ENCODE measurements around the gene MAL.

The MAL gene

DNA sequence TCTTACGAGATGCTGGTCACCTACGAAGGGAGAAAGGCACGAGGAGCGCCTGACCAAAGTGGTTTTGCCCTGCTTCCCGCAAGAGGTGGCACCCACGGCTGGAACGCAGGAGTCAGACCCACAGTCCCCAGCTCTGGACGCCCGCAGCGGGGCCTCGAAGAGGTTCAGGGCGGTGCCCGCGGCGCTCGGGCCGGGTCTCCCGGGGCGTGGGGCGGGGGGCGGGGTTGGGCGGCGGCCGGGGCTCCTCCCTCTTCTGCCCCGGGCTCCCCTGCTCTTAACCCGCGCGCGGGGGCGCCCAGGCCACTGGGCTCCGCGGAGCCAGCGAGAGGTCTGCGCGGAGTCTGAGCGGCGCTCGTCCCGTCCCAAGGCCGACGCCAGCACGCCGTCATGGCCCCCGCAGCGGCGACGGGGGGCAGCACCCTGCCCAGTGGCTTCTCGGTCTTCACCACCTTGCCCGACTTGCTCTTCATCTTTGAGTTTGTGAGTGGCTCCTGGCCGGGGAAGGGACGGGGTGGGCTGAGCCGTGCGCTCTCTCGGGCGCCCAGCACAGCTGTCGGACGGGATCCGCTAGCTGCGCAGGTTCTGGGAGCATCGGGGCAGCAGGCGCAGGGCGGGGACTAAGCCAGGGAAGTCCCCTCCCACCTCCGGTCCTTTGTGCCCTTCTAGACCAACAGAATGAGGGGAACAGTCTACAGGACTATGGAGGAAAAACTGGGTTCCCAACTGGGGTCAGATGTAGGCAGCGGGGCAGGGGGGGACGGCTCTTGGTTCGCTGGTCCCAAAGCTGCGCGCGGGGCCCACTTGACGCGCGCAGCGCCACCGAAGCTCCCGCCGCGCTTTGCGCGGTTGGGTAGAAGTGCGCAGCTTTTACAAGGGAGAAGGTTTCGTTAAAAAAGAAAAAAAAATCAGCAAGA is at the start of gene MAL:
Gene MAL (plus strand): TSS at position 303 of the 914 bp plus-strand sequence. CDS start 85 bp downstream, at position 388.
- DNase-seq, result no peak

DNA sequence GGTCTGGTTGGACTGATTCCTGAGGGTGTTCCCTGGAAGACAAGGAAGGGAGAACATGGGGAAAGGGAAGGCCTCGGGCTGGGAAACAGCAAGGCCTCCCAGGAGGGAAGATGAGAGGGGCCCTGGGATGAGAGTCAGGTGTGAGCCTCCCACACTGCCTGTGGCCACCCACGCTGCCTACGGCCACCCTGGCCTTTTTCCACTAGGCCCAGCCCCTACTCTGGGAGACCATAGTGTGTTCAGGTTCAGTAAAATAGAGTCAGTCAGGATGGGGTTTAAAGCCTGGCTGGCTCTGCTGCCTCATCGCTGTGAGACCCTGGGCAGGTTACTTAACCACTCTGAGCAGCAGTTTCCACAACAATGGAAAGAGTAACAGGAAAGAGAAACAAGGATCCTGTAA is 47.7 kb upstream of the MAL start:
- DNase-seq, result no peak

DNA sequence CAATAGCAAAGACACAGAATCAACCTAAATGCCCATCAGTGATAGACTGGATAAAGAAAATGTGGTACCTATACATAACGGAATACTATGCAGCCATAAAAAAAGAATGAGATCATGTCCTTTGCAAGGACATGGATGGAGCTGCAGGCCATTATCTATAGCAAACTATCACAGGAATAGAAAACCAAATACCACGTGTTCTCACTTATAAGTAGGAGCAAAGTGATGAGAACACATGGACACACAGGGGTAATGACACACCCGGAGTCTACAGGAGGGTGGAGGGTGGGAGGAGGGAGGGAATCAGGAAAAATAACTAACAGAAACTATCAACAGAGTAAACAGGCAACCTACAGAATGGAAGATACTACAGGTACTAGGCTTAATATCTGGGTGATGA is 46.6 kb upstream of the MAL start:
- no peak for DNase-seq

DNA sequence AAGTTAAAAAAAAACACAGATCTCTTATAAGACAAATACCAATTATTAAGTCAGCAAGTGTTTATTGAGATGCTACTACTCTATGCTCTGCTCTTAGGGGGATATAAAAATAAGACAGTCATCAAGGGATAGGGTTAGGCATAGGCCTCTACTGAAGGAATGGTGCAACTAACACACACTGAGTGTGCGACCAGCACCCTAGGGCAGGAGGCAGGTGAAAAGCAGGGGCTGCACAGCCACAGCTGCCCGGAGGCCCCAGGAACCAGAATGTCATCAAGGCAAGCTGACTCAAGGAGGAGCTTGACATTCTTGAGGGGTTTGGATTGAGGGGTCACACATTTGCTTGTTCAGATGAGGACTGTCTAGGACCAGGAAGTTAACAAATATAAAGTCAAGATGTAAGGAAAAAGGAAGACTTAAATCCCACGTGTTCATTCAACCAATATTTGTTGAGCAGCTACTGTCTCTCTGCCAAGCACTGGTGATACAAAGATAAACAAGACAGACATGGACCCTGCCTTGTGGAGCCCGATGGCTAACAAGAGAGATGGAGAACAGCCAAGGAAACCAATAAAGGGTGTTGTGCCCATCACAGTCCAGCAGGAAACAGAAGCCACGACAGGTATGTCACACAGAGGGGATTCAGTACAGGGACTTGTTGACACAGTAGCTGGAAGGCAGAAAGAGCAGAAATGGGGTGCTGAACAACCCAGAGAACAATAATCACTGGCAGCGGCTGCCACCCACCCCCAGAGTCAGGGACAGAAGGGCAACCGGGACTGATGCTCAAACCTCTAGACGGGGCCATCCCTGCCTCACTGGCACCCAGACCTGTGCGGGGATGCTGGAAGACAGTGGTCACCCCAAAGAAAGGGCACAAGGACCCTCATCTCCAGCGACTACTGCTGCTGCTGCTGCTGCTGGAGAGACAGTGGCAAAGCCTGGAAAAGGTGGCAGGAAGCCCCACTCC is 45.8 kb upstream of the MAL start:
- DNase-seq, result no peak

DNA sequence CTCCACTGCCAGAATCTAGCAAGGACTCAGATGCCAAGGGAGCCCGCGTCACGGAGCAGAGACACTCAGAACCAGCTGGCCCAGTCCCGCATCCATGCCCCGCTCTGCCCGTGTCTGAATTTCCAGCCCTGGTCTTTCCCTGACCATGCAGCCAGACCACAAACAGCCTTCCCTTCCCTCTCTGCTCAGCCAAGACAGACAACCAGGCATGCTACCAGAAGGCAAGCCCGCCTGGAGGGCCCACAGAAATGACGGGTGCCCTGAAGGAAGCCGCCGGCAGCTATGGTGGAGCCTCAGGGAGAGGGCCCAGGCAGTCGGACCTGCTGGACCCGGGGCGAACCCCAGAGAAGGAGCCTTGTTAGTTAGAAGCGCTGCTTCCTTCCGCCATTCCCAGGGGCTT is 45.1 kb upstream of the MAL start:
- DNase-seq, result no peak

DNA sequence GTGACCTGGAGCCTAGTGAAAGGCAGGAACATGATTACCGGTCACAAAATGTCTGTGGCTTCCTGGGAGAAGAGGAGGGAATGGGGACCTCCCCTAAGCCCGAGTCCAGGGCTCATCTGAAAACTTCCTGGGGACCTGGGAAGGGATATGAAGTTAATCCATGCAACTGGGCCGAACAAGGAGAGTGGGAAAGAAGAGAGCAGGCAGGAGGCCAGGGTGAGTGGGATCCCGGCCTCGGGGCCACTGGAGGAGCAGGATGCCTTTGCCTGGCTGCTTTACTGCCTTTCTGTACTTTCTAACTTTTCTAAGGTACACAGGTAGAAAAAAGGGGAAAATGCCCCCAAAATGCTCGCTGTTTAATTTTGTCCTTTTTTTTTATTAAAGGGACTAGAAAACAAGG is 43.4 kb upstream of the MAL start:
- no peak for DNase-seq

DNA sequence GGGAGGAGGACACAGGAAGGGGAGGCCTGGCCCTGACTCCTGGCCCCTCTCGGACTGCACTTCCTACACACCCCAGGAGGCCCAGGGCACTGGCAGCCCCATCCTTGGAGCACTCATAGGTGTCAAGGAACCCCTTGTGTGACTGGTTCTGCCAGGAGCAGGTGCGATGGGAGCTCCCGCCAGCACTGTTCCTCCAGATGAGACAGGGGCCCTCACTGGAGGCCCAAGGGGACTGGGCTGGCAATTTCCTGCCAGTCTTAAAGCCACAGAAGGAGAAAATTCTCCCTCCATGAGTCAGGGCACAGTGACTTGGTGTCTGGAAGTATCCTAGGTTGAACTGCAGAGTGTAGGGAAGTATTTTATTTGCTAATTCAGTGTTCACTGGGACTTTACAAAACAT is 42.8 kb upstream of the MAL start:
- no peak for DNase-seq

DNA sequence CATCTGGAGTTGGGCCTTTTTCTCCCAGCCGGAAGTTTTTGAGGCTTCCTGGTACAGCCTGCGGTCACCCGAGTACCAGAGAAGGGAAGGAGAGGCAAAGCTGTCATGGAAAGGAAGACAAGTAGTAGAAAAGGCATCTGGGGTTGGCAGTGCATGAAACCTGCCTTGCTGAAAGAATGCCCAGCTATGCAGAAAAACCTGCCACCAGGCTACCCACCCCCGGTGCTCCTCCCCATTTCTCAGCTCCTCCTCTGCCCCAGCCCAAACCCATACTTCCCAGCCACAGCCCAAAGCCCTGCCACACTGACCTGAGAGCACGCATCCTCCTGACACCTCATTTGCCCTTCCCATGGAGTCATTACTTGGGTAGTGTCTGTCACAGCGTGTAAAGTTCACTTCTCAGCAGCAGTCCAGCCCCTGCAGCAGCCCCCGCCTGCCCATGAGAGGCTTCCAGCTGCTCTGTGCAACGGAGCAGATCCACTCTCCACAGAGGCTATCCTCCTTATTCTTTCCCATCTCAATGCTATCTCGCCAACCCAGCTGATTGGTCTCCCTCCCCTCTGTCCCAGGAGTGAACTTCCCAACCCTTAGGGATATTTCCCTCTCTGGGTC is 40.4 kb upstream of the MAL start:
- no peak for DNase-seq

DNA sequence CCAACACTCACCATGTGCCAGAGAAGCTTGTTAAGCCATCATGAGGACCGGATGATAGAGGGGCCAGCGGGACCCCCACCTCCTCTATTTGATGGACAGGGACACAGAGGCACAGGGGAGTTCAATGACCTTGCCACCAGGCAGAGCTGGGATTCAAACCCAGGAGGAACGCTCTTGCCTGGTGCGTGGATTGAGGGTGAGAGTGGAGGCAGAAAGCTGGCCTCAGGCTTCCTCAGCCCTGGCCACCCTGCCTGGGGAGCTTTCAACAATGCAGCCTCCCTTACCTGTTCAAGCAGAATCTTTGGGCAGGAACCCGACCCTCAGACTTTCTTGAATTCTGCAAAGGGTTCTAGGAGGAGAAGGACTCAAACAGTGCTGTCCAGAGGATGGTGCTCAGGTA is 39.9 kb upstream of the MAL start:
- no peak for DNase-seq

DNA sequence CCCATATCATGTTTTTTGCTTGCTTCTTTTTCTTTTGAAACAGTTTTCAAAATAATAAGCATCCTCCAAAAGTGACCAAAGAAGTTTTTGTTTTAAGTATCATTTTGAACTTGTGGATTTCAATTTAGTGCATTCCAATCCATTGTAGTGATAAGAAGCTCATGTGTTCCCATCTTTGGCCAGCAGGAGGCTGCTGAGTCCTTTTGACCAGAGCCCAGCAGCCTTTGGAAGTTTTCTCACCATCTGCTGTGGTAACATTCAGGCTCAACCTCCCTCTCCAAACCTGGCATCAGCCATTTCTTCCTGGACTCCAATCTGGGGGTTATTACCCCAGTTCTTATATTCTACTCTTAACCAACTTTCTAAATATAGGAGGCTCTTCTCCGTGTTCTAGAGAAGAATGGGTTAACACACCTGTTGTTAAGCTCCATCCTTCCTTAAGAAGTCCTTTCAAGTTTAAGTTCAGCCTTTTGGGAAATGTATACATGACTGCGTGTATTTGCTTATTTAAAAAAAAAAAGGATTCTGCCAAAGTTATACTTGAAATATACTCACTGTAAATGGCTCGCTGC is 39.0 kb upstream of the MAL start:
- DNase-seq, result no peak

DNA sequence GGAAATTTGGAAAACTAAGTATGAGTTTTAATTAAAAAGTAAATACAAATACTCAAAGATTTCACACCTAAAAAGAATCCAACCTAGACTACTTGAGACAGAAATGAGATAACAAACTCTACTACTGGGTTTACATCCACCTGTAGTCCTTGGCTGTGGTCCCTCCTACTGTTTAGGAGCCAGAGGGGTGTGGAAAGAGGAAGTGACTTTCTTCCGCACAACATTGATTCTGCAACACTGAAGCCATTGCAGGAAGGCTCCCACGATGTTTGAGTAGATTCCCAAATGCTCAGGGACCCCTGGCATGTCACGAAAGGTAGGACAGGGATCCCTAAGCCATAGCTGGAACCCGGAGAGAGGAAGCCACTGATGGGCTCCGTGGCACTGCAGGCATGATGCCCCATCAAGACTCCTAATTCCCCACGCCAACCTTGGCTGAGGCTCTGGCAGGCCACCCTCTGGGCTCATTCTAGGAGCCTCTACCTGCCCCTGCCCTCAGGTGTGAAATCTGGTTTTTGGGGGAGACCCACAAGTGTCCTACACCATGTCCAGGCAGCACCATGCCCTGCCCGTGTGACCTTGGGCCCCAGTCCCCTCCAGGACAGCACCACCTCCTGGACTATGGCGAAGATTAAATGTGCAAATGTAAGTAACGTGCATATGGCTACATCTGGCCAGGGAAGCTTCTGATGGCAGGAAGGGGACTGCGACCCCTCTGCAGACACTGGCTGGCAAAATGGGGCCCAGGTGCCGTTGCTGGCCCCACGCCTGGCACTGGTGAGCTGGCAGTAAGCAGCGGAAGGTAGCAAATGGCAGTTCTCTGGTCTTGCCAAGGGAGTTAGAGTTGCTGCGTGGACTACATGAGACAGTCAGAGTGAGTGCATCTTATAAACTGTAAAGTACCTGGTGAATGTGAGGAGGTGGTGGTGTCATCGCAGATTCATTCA is 38.2 kb upstream of the MAL start:
- no peak for DNase-seq

DNA sequence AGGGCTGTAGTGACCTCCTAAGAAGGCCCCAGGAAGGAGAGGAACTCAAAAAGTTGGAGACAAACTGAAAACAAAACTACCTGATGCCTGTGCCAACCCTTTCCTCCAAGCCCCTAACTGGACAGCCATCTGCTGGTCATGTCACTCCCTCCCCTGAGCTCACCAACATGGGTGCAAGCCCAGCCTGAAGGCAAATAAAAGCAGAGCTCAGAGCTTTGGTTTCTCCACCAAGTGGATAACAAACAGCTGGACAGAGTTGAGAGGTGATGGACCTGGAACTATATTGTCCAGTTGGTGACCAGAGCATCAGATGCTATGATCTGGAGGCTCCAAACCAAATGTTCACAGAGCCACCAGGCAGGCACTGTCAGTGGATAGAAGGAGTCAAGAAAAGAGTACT is 34.6 kb upstream of the MAL start:
- DNase-seq, result no peak

DNA sequence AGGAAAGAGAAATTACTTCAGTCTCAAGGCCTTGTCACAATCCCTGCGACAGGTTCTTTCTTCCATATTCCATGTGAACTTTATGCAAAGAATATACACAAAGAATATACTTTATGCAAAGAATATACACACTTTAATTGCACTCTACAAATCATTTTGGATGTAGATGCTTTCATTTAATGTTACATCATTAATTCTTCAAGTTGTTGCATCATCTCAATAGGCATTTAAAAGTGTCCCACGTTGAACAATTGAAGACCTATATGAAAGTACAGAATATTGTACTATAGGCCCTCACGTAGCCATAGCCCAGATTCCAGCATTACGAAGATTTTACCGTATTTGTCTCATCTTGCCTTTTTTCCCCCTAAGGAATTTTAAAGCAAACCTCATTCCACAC is 33.1 kb upstream of the MAL start:
- no peak for DNase-seq

DNA sequence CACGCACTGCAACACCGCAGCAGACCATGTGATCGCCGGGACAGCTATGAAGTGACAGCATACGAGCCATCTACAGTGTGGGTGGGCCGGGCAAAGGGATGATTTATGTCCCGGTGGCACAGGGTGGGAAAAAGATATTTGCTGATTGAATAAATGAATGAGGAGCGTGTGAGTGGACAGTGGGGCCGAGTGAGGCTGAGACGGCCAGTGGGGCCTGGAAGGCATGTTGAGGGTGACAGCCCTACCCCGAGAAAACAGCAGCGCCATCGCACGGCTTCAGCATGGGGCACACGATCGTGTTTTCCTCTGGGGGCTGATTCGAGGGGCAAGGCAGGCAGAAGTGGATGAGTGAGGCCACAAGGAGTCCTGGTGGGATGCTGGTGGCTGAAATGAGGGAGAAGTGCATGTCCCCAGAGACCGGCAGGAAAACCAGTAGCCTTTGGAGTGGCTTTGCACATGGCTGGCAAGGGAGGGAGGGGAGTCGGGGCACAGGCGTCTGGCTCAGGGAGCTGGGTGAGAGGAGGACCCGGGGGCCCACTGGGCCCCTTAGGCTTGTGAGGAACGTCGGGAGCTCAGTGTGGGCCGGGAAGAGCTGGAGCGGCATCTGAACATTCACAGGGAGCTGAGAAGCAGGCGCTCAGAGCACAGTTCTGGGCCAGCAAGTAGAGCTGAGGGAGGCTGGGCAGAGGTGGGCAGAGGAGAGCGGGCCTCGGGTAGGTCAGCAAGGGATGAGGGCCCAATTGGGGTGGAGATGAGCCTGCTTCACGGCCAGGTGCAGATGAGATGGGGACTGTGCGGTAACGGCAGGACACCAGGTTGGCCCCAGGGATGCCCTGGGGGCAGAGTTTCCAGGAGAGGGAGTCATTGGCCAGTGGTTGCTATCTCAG is 32.1 kb upstream of the MAL start:
- no peak for DNase-seq

DNA sequence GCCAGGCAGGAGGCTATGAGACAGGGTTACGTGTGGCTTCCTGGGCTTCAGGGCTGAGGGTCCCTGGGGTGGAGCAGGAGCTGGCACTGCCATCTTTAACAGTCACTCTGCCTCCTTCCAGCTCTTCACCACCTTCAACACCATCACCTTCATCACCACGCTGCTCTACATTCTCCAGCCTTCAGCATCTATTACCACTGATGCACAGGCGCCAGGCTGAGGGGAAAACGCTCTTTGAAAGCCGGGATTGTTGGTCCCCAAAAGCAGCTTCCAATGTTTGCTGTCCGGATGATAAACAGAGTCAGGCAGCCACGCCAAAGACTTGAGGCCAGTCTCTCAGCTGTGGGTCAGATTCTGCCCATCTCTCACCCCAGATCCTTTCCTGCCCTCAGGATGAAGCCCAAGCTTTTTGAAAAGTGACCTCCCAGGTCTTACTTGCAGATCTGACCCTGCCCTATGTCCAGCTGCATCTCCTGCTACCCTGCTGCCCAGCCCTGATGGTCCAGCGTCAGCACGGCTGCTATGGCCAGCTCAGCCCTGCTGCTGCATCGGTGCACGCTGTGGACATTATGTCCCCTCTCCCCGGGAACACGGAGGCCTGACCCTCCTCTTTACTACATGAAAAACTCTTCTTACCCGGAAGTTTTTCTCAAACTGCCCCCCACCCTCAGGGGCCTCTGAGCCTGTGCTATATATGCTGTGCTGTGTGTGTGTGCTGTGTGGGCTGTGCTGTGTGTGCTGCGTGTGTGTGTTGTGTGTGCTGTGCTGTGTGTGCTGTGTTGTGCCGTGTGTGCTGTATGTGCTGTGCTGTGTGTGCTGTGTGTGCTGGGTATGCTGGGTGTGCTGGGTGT is 31.2 kb upstream of the MAL start:
- DNase-seq, result no peak

DNA sequence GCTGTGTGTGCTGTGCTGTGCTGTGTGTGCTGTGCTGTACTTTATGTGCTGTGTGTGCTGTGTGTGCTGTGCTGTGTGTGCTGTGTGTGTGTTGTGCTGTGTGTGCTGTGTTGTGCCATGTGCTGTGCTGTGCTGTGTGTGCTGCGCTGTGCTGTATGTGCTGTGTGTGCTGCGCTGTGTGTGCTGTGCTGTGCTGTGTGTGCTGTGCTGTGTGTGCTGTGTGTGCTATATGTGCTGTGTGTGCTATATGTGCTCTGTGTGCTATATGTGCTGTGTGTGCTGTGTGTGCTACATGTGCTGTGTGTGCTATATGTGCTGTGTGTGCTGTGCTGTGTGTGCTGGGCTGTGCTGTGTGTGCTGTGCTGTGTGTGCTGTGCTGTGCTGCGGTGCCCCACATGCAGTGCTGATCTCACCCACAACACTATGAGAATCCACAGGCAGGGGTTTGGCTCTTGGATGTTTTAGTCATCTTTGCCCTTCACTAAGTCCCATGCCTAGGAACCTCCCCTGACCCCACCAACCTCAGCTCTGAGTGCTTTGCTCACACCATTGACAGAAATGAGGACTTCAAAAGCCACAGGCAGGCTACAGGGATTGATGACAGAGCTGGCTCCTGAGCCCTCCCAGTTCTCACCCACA is 30.5 kb upstream of the MAL start:
- no peak for DNase-seq

DNA sequence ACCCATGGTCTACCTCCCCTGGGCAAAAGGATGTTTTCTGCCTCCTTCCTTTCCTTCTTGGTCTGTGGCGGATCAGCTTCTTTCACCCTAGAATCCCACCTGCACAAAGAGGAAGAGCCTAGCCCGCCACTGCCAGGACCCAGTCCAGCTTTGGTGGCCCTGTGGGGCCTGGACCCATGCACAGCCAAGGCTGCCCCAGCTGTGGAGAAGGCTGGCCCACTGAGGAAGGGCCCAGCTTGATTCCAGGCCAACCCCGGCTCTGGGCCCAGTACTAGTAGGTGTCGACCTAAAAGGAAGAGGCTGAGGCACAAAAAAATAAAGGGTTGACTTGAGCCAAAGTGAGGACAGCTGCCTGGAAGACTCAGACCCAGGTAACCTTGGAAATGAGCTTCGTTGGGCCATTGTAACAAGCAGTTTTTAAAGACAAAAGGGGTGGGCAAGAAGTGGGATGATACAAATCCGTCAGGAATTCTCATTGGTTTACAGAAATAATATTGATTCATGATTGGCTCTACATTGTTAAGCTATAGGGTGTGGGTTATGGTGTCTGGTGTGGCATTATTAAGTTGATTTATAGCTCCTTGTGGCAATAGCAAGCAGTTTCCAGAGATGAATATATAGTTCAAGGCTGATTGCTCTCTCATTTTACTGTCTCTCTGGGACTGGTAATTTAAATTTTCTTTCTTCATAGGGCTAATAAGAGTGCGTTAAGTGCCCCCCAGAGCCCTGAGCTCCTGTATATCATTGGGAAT is 29.8 kb upstream of the MAL start:
- no peak for DNase-seq

DNA sequence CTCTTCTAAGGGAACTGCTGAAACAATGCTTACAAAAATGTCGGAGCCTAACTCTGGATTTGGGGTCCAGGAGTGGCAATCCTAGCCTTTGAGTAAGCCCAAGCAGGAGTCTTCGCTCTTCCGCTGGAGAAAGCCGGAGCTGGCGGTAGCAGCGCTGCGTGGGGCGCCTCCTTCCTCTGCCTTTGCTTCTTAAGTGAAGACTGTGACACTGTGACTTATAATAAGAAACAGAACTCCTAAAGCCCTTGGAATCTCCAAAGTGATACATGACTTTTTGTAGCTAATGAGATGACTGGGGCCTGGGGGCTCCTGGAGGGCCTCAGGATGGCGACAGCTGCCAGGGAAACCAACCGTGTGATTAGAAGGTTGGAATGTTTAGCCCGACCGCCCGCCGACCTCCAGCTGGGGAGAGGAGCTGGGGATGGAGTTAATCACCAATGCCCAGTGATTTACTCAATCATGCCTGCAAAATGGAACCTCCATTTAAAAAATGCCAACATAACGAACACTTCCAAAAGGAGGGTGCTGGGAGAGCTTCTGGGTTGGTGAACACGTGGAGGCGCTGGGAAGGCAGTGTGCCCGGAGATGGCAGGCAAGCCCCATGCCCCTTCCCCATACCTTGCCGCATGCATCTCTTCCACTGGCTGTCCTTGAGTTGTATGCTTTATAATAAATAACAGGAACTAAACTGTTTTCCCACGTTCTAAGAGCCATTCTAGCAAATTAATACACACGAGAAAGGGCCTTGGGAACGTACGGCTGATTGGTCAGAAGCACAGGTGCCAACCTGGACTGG is 29.0 kb upstream of the MAL start:
- no peak for DNase-seq
